IMR-90 (cell line): ENCODE measurements around the gene ZNF217.
"Not testable (repeated sequence)": the region's sequence is repeated elsewhere in the genome, so short reads cannot be mapped to it uniquely, and the experiment has no call there.

Source experiments
- BHLHE40 ChIP-seq: fragments of 150-350 bp; IDR thresholded peaks from 2 replicates; pipeline ENCODE4 v1.6.1; 2016; ENCODE audit warnings: mild to moderate bottlenecking, low read depth, low read length
- CTCF ChIP-seq: conservative IDR thresholded peaks from 2 replicates; pipeline ENCODE4 v1.5.1; 2012; ENCODE audit warnings: mild to moderate bottlenecking, low read depth, low read length, improper control_type of control experiment
- FOS ChIP-seq: fragments of 150-350 bp; IDR thresholded peaks from 2 replicates; pipeline ENCODE4 v1.6.1; 2016; ENCODE audit warnings: low read depth, low read length
- RAD21 ChIP-seq: IDR thresholded peaks from 2 replicates; pipeline ENCODE4 v1.6.1; 2012; ENCODE audit warnings: low read length, improper control_type of control experiment
- RCOR1 ChIP-seq: IDR thresholded peaks from 2 replicates; pipeline ENCODE4 v1.6.1; 2012; ENCODE audit warnings: mild to moderate bottlenecking, low read length, improper control_type of control experiment; ENCODE audit not compliant: insufficient replicate concordance
- SMC3 ChIP-seq: fragments of 150-350 bp; IDR thresholded peaks from 2 replicates; pipeline ENCODE4 v1.6.1; 2016; ENCODE audit warnings: low read depth, mild to moderate bottlenecking, antibody characterized with exemption, low read length, moderate library complexity

- TF ChIP-seq CTCF, RCOR1, RAD21, FOS, SMC3, BHLHE40: not testable (repeated sequence)
Observed at GRCh38 chr20:53585004-53585569, 8.6 kb downstream of the ZNF217 start.
